GM12878 (cell line): ENCODE measurements around the gene URAD. TPM values are rescaled to one million over a fixed set of nuclear protein-coding genes. Genes with fewer than 3 reads are reported as not detected.

Experiments used
- ATAC-seq: fragments of 200-7000 bp; cut with Tn5 transposase; 3 replicates; pipeline ENCODE4 v1.9.1; 2020; ENCODE audit warnings: mild to moderate bottlenecking, moderate library complexity
- BruUV-seq: library from RNA; stranded (reverse); fragments of 400-500 nt; replicated peaks from 2 replicates; lab custom pipeline; 2021; lab: Mats Ljungman, UMichigan
- CTCF ChIA-PET: fragments of 300-600 bp; sonication (Branson Sonifier 250); formaldehyde crosslinking; extraction: SDS; loops from one replicate; lab custom pipeline; 2021; ENCODE audit warnings: inconsistent platforms; lab: Yijun Ruan, JAX
- POLR2A ChIA-PET: fragments of 350-600 bp; formaldehyde crosslinking; extraction: SDS; loops from one replicate; lab custom pipeline; 2021; ENCODE audit warnings: inconsistent platforms; lab: Charles Lee
- RAD21 ChIA-PET: fragments of 300-600 bp; sonication (Branson Sonifier 250); formaldehyde crosslinking; loops from one replicate; lab custom pipeline; 2023; ENCODE audit warnings: antibody characterized with exemption; ENCODE audit not compliant: unreplicated experiment; lab: Charles Lee
- SMC1A ChIA-PET: fragments of 300-600 bp; sonication (Branson Sonifier 250); formaldehyde crosslinking; loops from one replicate; lab custom pipeline; 2023; ENCODE audit not compliant: unreplicated experiment, uncharacterized antibody; lab: Charles Lee
- DNase-seq: peaks from one replicate; pipeline ENCODE4 v3.0.0-alpha.2; 2011; ENCODE audit warnings: low read depth, low spot score
- FAIRE-seq: peaks from 3 replicates; lab custom pipeline; 2011; peaks lifted over from hg19 to GRCh38; lab: Jason Lieb, UNC
- H2AFZ ChIP-seq: 2 replicates; pipeline ENCODE4 v1.6.0; 2011; ENCODE audit warnings: low read depth, low read length, control low read depth; ENCODE audit not compliant: control insufficient read depth
- H3K27ac ChIP-seq: 2 replicates; pipeline ENCODE4 v1.5.1; 2011; ENCODE audit warnings: control low read depth; ENCODE audit not compliant: control insufficient read depth, insufficient read depth
- H3K27me3 ChIP-seq, 2 experiments: replicated peaks in 1 of 2; 2 replicates each; pipeline versions ENCODE4 v1.6.0 to v1.6.1; 2011; ENCODE audit warnings: low read length in 1 of 2; ENCODE audit not compliant: control insufficient read depth in 2 of 2, insufficient read depth in 2 of 2
- H3K36me3 ChIP-seq, 2 experiments: 2 replicates each; pipeline ENCODE4 v1.5.1; 2011; ENCODE audit warnings: low read length in 1 of 2; ENCODE audit not compliant: control insufficient read depth in 2 of 2, insufficient read depth in 2 of 2
- H3K4me1 ChIP-seq: 2 replicates; pipeline ENCODE4 v1.6.1; 2011; ENCODE audit warnings: mild to moderate bottlenecking, low read length, moderate library complexity, mixed read lengths; ENCODE audit not compliant: control insufficient read depth, insufficient read depth
- H3K4me2 ChIP-seq: 2 replicates; pipeline ENCODE4 v1.6.0; 2011; ENCODE audit warnings: control low read depth; ENCODE audit not compliant: control insufficient read depth, insufficient read depth
- H3K4me3 ChIP-seq: fragments of 200-600 bp; sonication (generic); 2 replicates; pipeline ENCODE4 v1.5.1; 2016
- H3K79me2 ChIP-seq: 2 replicates; pipeline ENCODE4 v1.6.0; 2011; ENCODE audit warnings: low read length; ENCODE audit not compliant: control insufficient read depth, insufficient read depth
- H3K9ac ChIP-seq: 2 replicates; pipeline ENCODE4 v1.8.0; 2011; ENCODE audit warnings: low read length, control low read depth, mixed read lengths; ENCODE audit not compliant: control insufficient read depth, insufficient read depth
- H3K9me3 ChIP-seq: replicated peaks from 3 replicates; pipeline ENCODE4 v1.5.1; 2011; ENCODE audit warnings: mild to moderate bottlenecking, low read length; ENCODE audit not compliant: control insufficient read depth, insufficient read depth
- H4K20me1 ChIP-seq: 2 replicates; pipeline ENCODE4 v1.6.0; 2011; ENCODE audit not compliant: control insufficient read depth, insufficient read depth
- CHD2 ChIP-seq: IDR thresholded peaks from 2 replicates; pipeline ENCODE4 v1.6.1; 2011; ENCODE audit warnings: low read depth, low read length, improper control_type of control experiment, borderline replicate concordance
- ESRRA ChIP-seq: IDR thresholded peaks from 2 replicates; pipeline ENCODE4 v1.6.1; 2012; ENCODE audit warnings: mild to moderate bottlenecking, low read length, improper control_type of control experiment
- IKZF1 ChIP-seq: fragments of 450-650 bp; conservative IDR thresholded peaks from 2 replicates; pipeline ENCODE4 v1.6.1; 2017; ENCODE audit warnings: antibody characterized with exemption, mild to moderate bottlenecking
- NR2C2 ChIP-seq: IDR thresholded peaks from 2 replicates; pipeline ENCODE4 v1.6.1; 2011; ENCODE audit warnings: borderline replicate concordance, low read depth; ENCODE audit not compliant: control insufficient read depth, insufficient read length
- POLR2AphosphoS2 ChIP-seq: IDR thresholded peaks from 2 replicates; pipeline ENCODE4 v1.6.1; 2011; ENCODE audit warnings: low read depth, mild to moderate bottlenecking, low read length, improper control_type of control experiment, moderate library complexity
- SIN3A ChIP-seq: IDR thresholded peaks from 2 replicates; pipeline ENCODE4 v1.6.1; 2012; ENCODE audit warnings: low read depth, low read length, improper control_type of control experiment
- TCF7 ChIP-seq: IDR thresholded peaks from 2 replicates; pipeline ENCODE4 v1.6.1; 2014; ENCODE audit warnings: antibody characterized with exemption, borderline replicate concordance
- ZNF384 ChIP-seq: IDR thresholded peaks from 2 replicates; pipeline ENCODE4 v1.6.1; 2012; ENCODE audit warnings: low read depth, mild to moderate bottlenecking, low read length, improper control_type of control experiment, borderline replicate concordance
- WGBS: methylation state at CpG from one replicate; pipeline ENCODE4 v1.1.6; 2016; ENCODE audit warnings: low lambda C conversion rate; ENCODE audit not compliant: insufficient replicate concordance, insufficient coverage; ENCODE audit errors: missing lambda C conversion rate; 5-methylcytosine and 5-hydroxymethylcytosine counted together
- in situ Hi-C: fragments of 300-500 bp; cut with MboI; formaldehyde crosslinking; loops from 9 replicates; pipeline ENCODE4 v1.14.3; 2018; ENCODE audit warnings: mixed read lengths
- intact Hi-C: fragments of 100-400 bp; cut with micrococcal nuclease; formaldehyde crosslinking; loops from one replicate; pipeline ENCODE4 v1.14.2; 2022; ENCODE audit not compliant: unreplicated experiment
- polyA plus RNA-seq, 11 experiments: library from polyadenylated mRNA; depleted of rRNA in 4 of 11; unstranded in 6 of 11; stranded (reverse) in 5 of 11; fragments of >200 nt; fragmentation: Nextera tagmentation in 4 of 11; fragmentation: Illumina TruSeq in 1 of 11; extraction: Ambion mirVana in 4 of 11; extraction: Trizol in 1 of 11; gene quantifications; 1 replicate in 1 of 11; 2 replicates in 10 of 11; pipeline versions ENCODE4 v1.2.1 to v1.2.3, GENCODE V29; 2011 to 2016; ENCODE audit warnings: inconsistent platforms in 2 of 11, missing spikeins in 2 of 11, low read depth in 1 of 11
- total RNA-seq, 4 experiments: library from RNA; depleted of rRNA in 3 of 4; stranded (reverse); fragments of >200 nt in 3 of 4; fragmentation: Illumina TruSeq in 1 of 4; extraction: Trizol in 1 of 4; gene quantifications; 2 replicates each; pipeline versions ENCODE4 v1.2.1 to v1.2.3, GENCODE V29; 2013 to 2021
- TF ChIP-seq, protein P1 (sequence below), 3 experiments: IDR thresholded peaks in 2 of 3; conservative IDR thresholded peaks in 1 of 3; 2 replicates each; pipeline ENCODE4 v1.5.1; 2011; ENCODE audit warnings: low read depth in 3 of 3, low read length in 3 of 3, mild to moderate bottlenecking in 3 of 3, control low read depth in 2 of 3, moderate library complexity in 2 of 3, inconsistent platforms in 1 of 3, mixed read lengths in 1 of 3; ENCODE audit not compliant: control insufficient read depth in 2 of 3, insufficient read depth in 1 of 3; ENCODE audit errors: extremely low read depth in 1 of 3

The URAD gene
- total and polyA plus RNA-seq, 10 of the 15 experiments (the other 5 are each of a cell fraction or from before 2014, with no cell fraction given): not detected

DNA sequence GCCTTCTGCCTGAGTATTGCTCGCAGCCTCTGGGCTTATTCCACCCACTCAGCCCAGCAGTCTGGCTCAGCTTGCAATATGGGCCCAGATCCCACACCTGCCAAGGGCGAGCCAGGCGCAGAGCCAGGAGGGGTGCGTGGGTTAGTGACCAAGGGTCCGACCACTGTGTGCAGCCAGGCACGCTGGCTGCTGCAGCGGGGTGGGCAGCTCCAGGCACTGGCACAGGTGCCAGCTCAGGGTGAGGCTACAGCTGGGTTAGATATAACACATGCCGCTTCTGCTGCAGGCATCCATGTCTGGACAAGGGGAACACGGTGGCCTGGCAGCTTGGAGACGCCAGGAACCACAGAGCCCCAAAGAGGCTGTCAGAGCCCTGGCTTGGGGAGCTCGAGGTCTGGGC is 12.6 kb upstream of the URAD start:
- Histone ChIP-seq H3K9ac (no peak overlapping the region), H3K36me3 (no peaks in the 10 kb centered on the region), H2AFZ (no peak overlapping the region), H3K79me2 (no peaks in the 10 kb centered on the region), H4K20me1 (no peaks in the 10 kb centered on the region), H3K4me3 (no peak overlapping the region), H3K27me3 (no peaks in the 10 kb centered on the region), H3K4me1 (no peaks in the 10 kb centered on the region), H3K27ac (no peak overlapping the region), H3K9me3 (no peaks in the 10 kb centered on the region), H3K4me2 (no peak overlapping the region)
- POLR2A ChIA-PET: interaction anchor here (1.1 kb wide), 1 partner anchor 13 kb away, joined by 3 read pairs; no protein-coding TSS in a partner anchor
- DNase-seq (no peak), FAIRE-seq (no peak), ATAC-seq (no peak)
- in situ Hi-C loops (no loop called here), intact Hi-C loops (no loop called here)
- CTCF ChIA-PET: no interaction called here
- RAD21 ChIA-PET: interaction anchor here (0.6 kb wide), 1 partner anchor 17 kb away, joined by 3 read pairs; no protein-coding TSS in a partner anchor
- SMC1A ChIA-PET: no interaction called here
- WGBS: 68% methylated on average over 11 of the region's 11 CpGs
- TF ChIP-seq IKZF1: no peak
- TF ChIP-seq CHD2: no peak
- TF ChIP-seq, protein P1, sequence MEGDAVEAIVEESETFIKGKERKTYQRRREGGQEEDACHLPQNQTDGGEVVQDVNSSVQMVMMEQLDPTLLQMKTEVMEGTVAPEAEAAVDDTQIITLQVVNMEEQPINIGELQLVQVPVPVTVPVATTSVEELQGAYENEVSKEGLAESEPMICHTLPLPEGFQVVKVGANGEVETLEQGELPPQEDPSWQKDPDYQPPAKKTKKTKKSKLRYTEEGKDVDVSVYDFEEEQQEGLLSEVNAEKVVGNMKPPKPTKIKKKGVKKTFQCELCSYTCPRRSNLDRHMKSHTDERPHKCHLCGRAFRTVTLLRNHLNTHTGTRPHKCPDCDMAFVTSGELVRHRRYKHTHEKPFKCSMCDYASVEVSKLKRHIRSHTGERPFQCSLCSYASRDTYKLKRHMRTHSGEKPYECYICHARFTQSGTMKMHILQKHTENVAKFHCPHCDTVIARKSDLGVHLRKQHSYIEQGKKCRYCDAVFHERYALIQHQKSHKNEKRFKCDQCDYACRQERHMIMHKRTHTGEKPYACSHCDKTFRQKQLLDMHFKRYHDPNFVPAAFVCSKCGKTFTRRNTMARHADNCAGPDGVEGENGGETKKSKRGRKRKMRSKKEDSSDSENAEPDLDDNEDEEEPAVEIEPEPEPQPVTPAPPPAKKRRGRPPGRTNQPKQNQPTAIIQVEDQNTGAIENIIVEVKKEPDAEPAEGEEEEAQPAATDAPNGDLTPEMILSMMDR (IDR thresholded peaks at IDR 0.05 in 2 of 3, conservative IDR thresholded peaks at IDR 0.05 in 1 of 3; ENCODE audit: control insufficient read depth in 2 of 3, extremely low read depth in 1 of 3, insufficient read depth in 1 of 3, low read depth in 3 of 3, low read length in 3 of 3): no peak
- no peak for TF ChIP-seq POLR2AphosphoS2
- TF ChIP-seq NR2C2: no peak
- no peak for TF ChIP-seq ESRRA
- TF ChIP-seq TCF7: no peak
- TF ChIP-seq SIN3A: no peak
- no peak for TF ChIP-seq ZNF384
- no TSS peak for BruUV-seq
